K562 treated with DMSO at 1 percent for 24 hours (cell line): Measurements from ENCODE around the gene M6PR. TPM values are rescaled to one million over a fixed set of nuclear protein-coding genes. Genes with fewer than 3 reads are reported as not detected.

Source experiments
- total RNA-seq: library from RNA; unstranded; fragments of 300-600 nt; gene quantifications from 2 replicates; pipeline ENCODE4 v1.2.3, GENCODE V29; 2022; ENCODE audit warnings: low read depth; ENCODE audit not compliant: insufficient read depth

Gene M6PR
- total RNA-seq = 50.4 and 51.5 TPM in 2 replicates

DNA sequence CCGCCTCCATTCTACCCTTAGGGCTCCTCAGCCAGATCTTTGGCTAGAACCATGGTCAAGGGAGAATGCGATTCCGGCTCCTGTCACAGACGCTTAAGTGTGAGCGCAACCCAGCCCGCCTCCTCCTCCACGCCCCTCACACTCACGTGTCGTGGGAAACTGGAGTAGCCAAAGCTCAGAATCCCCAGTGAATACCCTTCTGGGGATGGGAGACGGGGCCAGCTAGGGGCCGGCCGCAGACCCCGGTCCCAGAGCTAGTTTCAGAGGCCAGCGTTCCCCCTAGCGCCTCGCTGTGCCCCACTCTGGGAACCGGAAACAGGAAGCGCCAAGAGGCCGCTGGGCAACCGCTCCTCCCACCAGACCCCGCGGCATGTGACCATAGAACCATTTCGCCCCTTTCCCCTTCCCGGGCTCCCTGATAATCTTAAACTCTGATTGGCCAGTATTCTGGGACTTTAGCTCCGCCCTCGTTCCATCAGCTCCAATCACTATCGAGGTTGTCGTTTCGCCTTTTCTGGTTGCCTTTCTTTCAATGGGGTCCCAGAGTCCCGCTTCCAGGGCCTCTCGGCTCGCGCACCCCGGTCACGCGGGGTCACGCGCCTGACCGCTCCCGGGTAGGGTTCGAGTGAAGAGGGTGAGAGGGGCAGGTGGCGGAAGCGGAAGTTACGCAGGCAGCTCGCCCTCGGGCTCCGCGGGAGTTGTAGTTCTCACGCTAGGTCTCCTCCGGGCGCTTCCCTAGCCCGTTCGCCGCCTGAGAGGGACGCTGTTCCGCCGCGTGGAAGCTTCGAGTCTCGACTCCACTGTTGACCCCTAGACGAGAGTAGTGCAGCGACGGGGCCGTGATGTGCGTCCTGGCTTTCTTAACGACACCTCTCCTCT, at the start of gene M6PR:
Gene M6PR (minus strand): TSS at position 304 of the 879 bp plus-strand sequence. CDS start 3,241 bp downstream, outside the sequence.

DNA sequence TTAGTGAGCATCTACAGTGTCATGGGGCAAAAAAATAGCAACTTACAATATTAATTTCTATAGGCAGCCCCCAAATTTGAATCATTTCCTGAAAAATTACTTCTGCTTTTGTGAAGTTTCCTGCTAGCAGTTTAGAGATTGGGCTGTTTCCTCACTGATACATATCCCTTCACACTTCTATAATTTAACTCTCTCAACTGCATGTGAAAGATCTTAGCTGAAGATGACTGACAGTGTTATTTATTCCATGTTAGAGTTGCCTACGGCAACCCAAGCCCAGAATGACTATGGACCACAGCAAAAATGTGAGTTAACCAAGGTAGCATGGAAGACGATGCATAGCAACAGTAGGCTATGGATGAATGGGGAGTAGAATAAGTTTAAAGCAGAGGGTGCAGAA, 40.0 kb upstream of the M6PR start, which contains the start of gene KLRG1:
Gene KLRG1 (plus strand): TSS at position 134 of the 400 bp plus-strand sequence. CDS start 90 bp downstream, at position 224.

DNA sequence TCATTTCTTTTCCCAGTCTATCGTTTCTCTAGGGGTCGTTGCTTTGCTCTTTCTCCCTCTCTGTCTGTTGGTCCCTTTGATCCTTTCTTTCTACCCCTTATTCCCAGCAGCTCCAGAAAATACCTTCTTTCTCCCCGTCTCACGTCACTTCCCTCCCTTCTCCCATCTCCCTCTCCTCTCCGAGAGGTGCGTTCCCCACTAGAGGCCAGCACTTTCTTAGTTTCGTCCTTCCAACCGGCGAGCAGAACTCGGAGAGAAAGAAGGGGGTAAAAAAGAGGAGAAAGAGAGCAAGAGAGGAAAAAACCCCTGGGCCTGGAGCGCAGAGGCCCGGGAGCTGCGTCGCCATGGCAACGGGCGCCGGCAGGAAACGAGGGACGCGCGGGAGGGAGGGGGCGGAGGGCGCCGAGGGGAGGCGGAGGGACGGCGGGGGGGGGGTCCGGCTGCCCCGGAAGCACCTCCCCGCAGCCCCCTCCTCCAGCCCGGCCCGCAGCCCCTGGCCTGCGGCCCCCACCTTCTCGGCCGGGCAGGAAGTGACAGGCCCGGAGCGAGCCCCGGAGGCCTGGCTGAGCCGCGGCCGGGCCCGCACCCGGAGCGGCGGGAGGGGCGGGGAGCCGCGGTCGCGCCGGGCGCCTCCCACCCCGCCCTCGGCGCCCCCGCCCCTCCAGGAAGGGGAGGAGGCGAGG, 35.3 kb downstream of the M6PR start, which contains the start of gene PHC1:
Gene PHC1 (plus strand): TSS at position 477 of the 683 bp plus-strand sequence. CDS start 3,169 bp downstream, outside the sequence.

Other genes with a start within 250 kb of the M6PR start
- gene A2ML1, start 127.0 kb downstream of the M6PR start, total RNA-seq = 0.30 TPM in 1 of 2 replicates, not detected in the other
- gene PHC1, start 35.1 kb downstream of the M6PR start, total RNA-seq = 13.3 and 14.9 TPM in 2 replicates
- 0.91 and 2.6 TPM in 2 replicates for gene KLRG1, start 39.9 kb upstream of the M6PR start, total RNA-seq
- gene A2M, start 166.3 kb upstream of the M6PR start, total RNA-seq = not detected in 2 replicates